Endometrium (tissue), 2 donors: ENCODE measurements around the gene KEAP1.
"Not testable (repeated sequence)": the region's sequence is repeated elsewhere in the genome, so short reads cannot be mapped to it uniquely, and the experiment has no call there.

Source experiments
- FAIRE-seq: peaks from 2 replicates; lab custom pipeline; 2012; peaks lifted over from hg19 to GRCh38; lab: Jason Lieb, UNC
- donor health status: control.
- donor health status: control.

The KEAP1 gene

GRCh38 chr19:10503002-10503789 lies at the start of gene KEAP1:
TSS of gene KEAP1 (minus strand) at chr19:10503356. CDS start at chr19:10500033, 3,323 bp downstream.
- no peak for FAIRE-seq

GRCh38 chr19:10552510-10553053 lies 49.4 kb upstream of the KEAP1 start:
- FAIRE-seq = no peak

- no peak for FAIRE-seq
These were observed 48.6 kb upstream of the KEAP1 start for GRCh38 chr19:10551698-10552301.

GRCh38 chr19:10551006-10551405 lies 47.9 kb upstream of the KEAP1 start:
- not testable (repeated sequence) for FAIRE-seq

GRCh38 chr19:10550336-10550735 lies 47.2 kb upstream of the KEAP1 start:
- FAIRE-seq = no peak

- FAIRE-seq = no peak
These were observed 46.6 kb upstream of the KEAP1 start for GRCh38 chr19:10549733-10550132.

GRCh38 chr19:10548746-10549276 lies 45.7 kb upstream of the KEAP1 start:
- FAIRE-seq = no peak

- FAIRE-seq = no peak
These were observed 43.7 kb upstream of the KEAP1 start for GRCh38 chr19:10546817-10547216.

GRCh38 chr19:10544753-10545251 lies 41.6 kb upstream of the KEAP1 start:
- FAIRE-seq = no peak

GRCh38 chr19:10544242-10544752 lies 41.1 kb upstream of the KEAP1 start:
- no peak for FAIRE-seq

GRCh38 chr19:10543420-10544241 lies 40.5 kb upstream of the KEAP1 start, which contains the start of gene ATG4D:
TSS of gene ATG4D (plus strand) at chr19:10543904. CDS start at chr19:10544091, 187 bp downstream.
- FAIRE-seq = no peak

- no peak for FAIRE-seq
These were observed 39.9 kb upstream of the KEAP1 start for GRCh38 chr19:10543059-10543419.

- FAIRE-seq = not testable (repeated sequence)
These were observed 35.9 kb upstream of the KEAP1 start for GRCh38 chr19:10539016-10539415.

- FAIRE-seq = no peak
These were observed 35.2 kb upstream of the KEAP1 start for GRCh38 chr19:10538204-10538983.

GRCh38 chr19:10537668-10538067 lies 34.5 kb upstream of the KEAP1 start:
- FAIRE-seq = no peak

- FAIRE-seq = no peak
These were observed 32.5 kb upstream of the KEAP1 start for GRCh38 chr19:10535613-10536012.

GRCh38 chr19:10533646-10534386 lies 30.7 kb upstream of the KEAP1 start:
- FAIRE-seq = no peak

- no peak for FAIRE-seq
These were observed 29.3 kb upstream of the KEAP1 start for GRCh38 chr19:10532457-10532856.

- FAIRE-seq = not testable (repeated sequence)
These were observed 23.7 kb upstream of the KEAP1 start for GRCh38 chr19:10526887-10527286.

- no peak for FAIRE-seq
These were observed 22.5 kb upstream of the KEAP1 start for GRCh38 chr19:10525636-10526035.
